ENCODE results near the gene CYP4V2. TPM values are rescaled to one million over a fixed set of nuclear protein-coding genes. Genes with fewer than 3 reads are reported as not detected.

CYP4V2 gene
- total RNA-seq, 4 donors from 2014 or later: 9.7 to 22.5 (median 19.7) TPM

- TF ChIP-seq POLR2A (IDR thresholded peaks at IDR 0.05): no peak
- TF ChIP-seq CTCF (IDR thresholded peaks at IDR 0.05): no peak
- Histone ChIP-seq H3K4me3 (no peak overlapping the region), H3K27me3 (no peaks in the 10 kb centered on the region), H3K9me3 (no peaks in the 10 kb centered on the region), H3K27ac (no peak overlapping the region), H3K36me3 (no peaks in the 10 kb centered on the region), H3K4me1 (no peaks in the 10 kb centered on the region)
- no peak for DNase-seq
- intact Hi-C loops (cut with DNase I; ENCODE audit: low total_unique reads): no loop called here
Observed at GRCh38 chr4:186217733-186218293, 26.4 kb downstream of the CYP4V2 start.

GRCh38 chr4:186221624-186222023 lies 30.3 kb downstream of the CYP4V2 start:
- intact Hi-C loops (cut with DNase I; ENCODE audit: low total_unique reads): no loop called here
- TF ChIP-seq CTCF (IDR thresholded peaks at IDR 0.05): no peak
- TF ChIP-seq POLR2A (IDR thresholded peaks at IDR 0.05): no peak
- no peaks in the 10 kb centered on the region for H3K9me3 ChIP-seq
- H3K4me1 ChIP-seq: no peaks in the 10 kb centered on the region
- DNase-seq: no peak
- H3K4me3 ChIP-seq: no peak overlapping the region
- H3K27me3 ChIP-seq: no peaks in the 10 kb centered on the region
- no peak overlapping the region for H3K27ac ChIP-seq
- no peaks in the 10 kb centered on the region for H3K36me3 ChIP-seq

- Histone ChIP-seq H3K4me1 (no peaks in the 10 kb centered on the region), H3K27ac (no peak overlapping the region), H3K27me3 (no peaks in the 10 kb centered on the region), H3K9me3 (no peaks in the 10 kb centered on the region), H3K36me3 (no peaks in the 10 kb centered on the region), H3K4me3 (no peak overlapping the region)
- intact Hi-C loops (cut with DNase I; ENCODE audit: low total_unique reads): no loop called here
- TF ChIP-seq POLR2A (IDR thresholded peaks at IDR 0.05) (no peak), CTCF (IDR thresholded peaks at IDR 0.05) (no peak)
- DNase-seq: no peak
Observed at GRCh38 chr4:186225848-186226247, 34.5 kb downstream of the CYP4V2 start.

GRCh38 chr4:186226521-186227189 lies 35.3 kb downstream of the CYP4V2 start:
- intact Hi-C loops (cut with DNase I; ENCODE audit: low total_unique reads): no loop called here
- Histone ChIP-seq H3K4me3 (no peak overlapping the region), H3K27ac (no peak overlapping the region), H3K36me3 (no peaks in the 10 kb centered on the region), H3K4me1 (no peaks in the 10 kb centered on the region), H3K9me3 (no peaks in the 10 kb centered on the region), H3K27me3 (no peaks in the 10 kb centered on the region)
- DNase-seq: no peak
- TF ChIP-seq POLR2A (IDR thresholded peaks at IDR 0.05): no peak
- TF ChIP-seq CTCF (IDR thresholded peaks at IDR 0.05): no peak

- Histone ChIP-seq H3K4me1 (no peaks in the 10 kb centered on the region), H3K4me3 (no peak within 1 kb of the TSS), H3K27me3 (no peaks in the 10 kb centered on the region), H3K36me3 (no peaks in the 10 kb centered on the region), H3K27ac (no peak within 1 kb of the TSS), H3K9me3 (no peaks in the 10 kb centered on the region)
- intact Hi-C loops (cut with DNase I; ENCODE audit: low total_unique reads): no loop called here
- no peak for DNase-seq
- no peak for TF ChIP-seq CTCF (IDR thresholded peaks at IDR 0.05)
Observed at GRCh38 chr4:186227221-186227620, 35.9 kb downstream of the CYP4V2 start, which contains the start of gene KLKB1. Gene KLKB1 (plus strand): TSS chr4:186227507. CDS start chr4:186228196, 689 bp downstream.
